HFF-Myc (cell line): ENCODE data around the gene RPL27A.

ENCODE experiments used
- DNase-seq: peaks from one replicate; pipeline ENCODE4 v3.0.0-alpha.2; 2011; ENCODE audit warnings: low read depth; ENCODE audit errors: extremely low read depth
- H3K4me3 ChIP-seq: replicated peaks from 2 replicates; pipeline ENCODE4 v1.5.1; 2011; ENCODE audit warnings: low read depth, mild to moderate bottlenecking, control low read depth, low read length
- CTCF ChIP-seq: IDR thresholded peaks from 2 replicates; pipeline ENCODE4 v1.5.1; 2012; ENCODE audit warnings: mild to moderate bottlenecking, low read depth, low read length, control low read depth; ENCODE audit errors: missing control alignments

Gene RPL27A

GRCh38 chr11:8690374-8691342 is 8.1 kb downstream of the RPL27A start:
- DNase-seq: no peak
- no peak for TF ChIP-seq CTCF
- H3K4me3 ChIP-seq: no peak overlapping the region

GRCh38 chr11:8691601-8692000 is 9.0 kb downstream of the RPL27A start:
- DNase-seq: no peak
- H3K4me3 ChIP-seq: no peak overlapping the region
- no peak for TF ChIP-seq CTCF

- DNase-seq: no peak
- H3K4me3 ChIP-seq: no peak overlapping the region
- no peak for TF ChIP-seq CTCF
These were observed 9.8 kb downstream of the RPL27A start for GRCh38 chr11:8692417-8692816.

- DNase-seq: no peak
- no peak overlapping the region for H3K4me3 ChIP-seq
- TF ChIP-seq CTCF: no peak
These were observed 10.5 kb downstream of the RPL27A start for GRCh38 chr11:8693010-8693551.

GRCh38 chr11:8693555-8693954 is 11.0 kb downstream of the RPL27A start:
- DNase-seq: no peak
- no peak overlapping the region for H3K4me3 ChIP-seq
- no peak for TF ChIP-seq CTCF

GRCh38 chr11:8694137-8694536 is 11.5 kb downstream of the RPL27A start:
- no peak overlapping the region for H3K4me3 ChIP-seq
- no peak for TF ChIP-seq CTCF
- no peak for DNase-seq

- H3K4me3 ChIP-seq: no peak overlapping the region
- no peak for TF ChIP-seq CTCF
- no peak for DNase-seq
These were observed 14.5 kb downstream of the RPL27A start for GRCh38 chr11:8697054-8697453.
